B cell (primary cell): Measurements from ENCODE around the gene VWA7. TPM values are rescaled to one million over a fixed set of nuclear protein-coding genes. Genes with fewer than 3 reads are reported as not detected.

ENCODE experiments used
- ATAC-seq: fragments of 200-7000 bp; cut with Tn5 transposase; one replicate; pipeline ENCODE4 v1.10.0; 2021; ENCODE audit warnings: low read depth, mild to moderate bottlenecking, moderate number of reproducible peaks, moderate library complexity
- CTCF ChIA-PET: fragments of 350-600 bp; sonication (Branson Sonifier 250); formaldehyde crosslinking; loops from one replicate; lab custom pipeline; 2021; ENCODE audit warnings: antibody characterized with exemption, inconsistent platforms; lab: Charles Lee
- POLR2A ChIA-PET: fragments of 350-600 bp; sonication (Branson Sonifier 250); formaldehyde crosslinking; loops from one replicate; lab custom pipeline; 2021; ENCODE audit warnings: antibody characterized with exemption; lab: Charles Lee
- DNase-seq: peaks from one replicate; pipeline ENCODE4 v3.0.0; 2013
- H2AFZ ChIP-seq: 2 replicates; pipeline ENCODE4 v1.6.1; 2012; ENCODE audit warnings: mild to moderate bottlenecking, low read depth, low read length; ENCODE audit not compliant: insufficient read depth, poor library complexity, severe bottlenecking
- H3K27ac ChIP-seq, 2 donors: 1 replicate in 1 of 2; 2 replicates in 1 of 2; pipeline ENCODE4 v1.5.1; 2012 to 2013; ENCODE audit warnings: low read length in 2 of 2, mild to moderate bottlenecking in 2 of 2, moderate library complexity in 1 of 2
- H3K27me3 ChIP-seq, 4 experiments: fragments of 200-600 bp in 1 of 4; sonication (generic) in 1 of 4; replicated peaks in 1 of 4; 1 replicate in 2 of 4; 2 replicates in 2 of 4; pipeline versions ENCODE4 v1.6.1 to v1.7.0; 2013 to 2016; ENCODE audit warnings: low read length in 3 of 4, mild to moderate bottlenecking in 2 of 4, mixed read lengths in 1 of 4, moderate library complexity in 1 of 4; ENCODE audit not compliant: insufficient read depth in 4 of 4, control insufficient read depth in 3 of 4; ENCODE audit errors: control extremely low read depth in 1 of 4
- H3K36me3 ChIP-seq, 2 experiments: replicated peaks in 1 of 2; 1 replicate in 1 of 2; 2 replicates in 1 of 2; pipeline versions ENCODE4 v1.6.1 to v1.7.1; 2013; ENCODE audit warnings: low read length in 1 of 2; ENCODE audit not compliant: insufficient read depth in 2 of 2, control insufficient read depth in 1 of 2; ENCODE audit errors: control extremely low read depth in 1 of 2, extremely low read depth in 1 of 2
- H3K4me1 ChIP-seq, 2 donors: fragments of 200-600 bp in 1 of 2; sonication (generic) in 1 of 2; 1 replicate in 1 of 2; 2 replicates in 1 of 2; pipeline versions ENCODE4 v1.5.1 to v1.6.1; 2013 to 2017; ENCODE audit warnings: low read length in 2 of 2; ENCODE audit not compliant: control insufficient read depth in 2 of 2, insufficient read depth in 2 of 2
- H3K4me2 ChIP-seq: replicated peaks from 2 replicates; pipeline ENCODE3; 2012; ENCODE audit warnings: mild to moderate bottlenecking, low read depth, low read length; ENCODE audit not compliant: poor library complexity, severe bottlenecking
- H3K4me3 ChIP-seq, 5 experiments: fragments of 200-600 bp in 1 of 5; sonication (generic) in 1 of 5; 1 replicate in 3 of 5; 2 replicates in 2 of 5; pipeline versions ENCODE4 v1.5.1 to v1.7.0; 2011 to 2016; ENCODE audit warnings: low read length in 4 of 5, mild to moderate bottlenecking in 4 of 5, low read depth in 2 of 5, control low read depth in 1 of 5, moderate library complexity in 1 of 5; ENCODE audit not compliant: insufficient read depth in 1 of 5; ENCODE audit errors: control extremely low read depth in 1 of 5, extremely low read depth in 1 of 5
- H3K79me2 ChIP-seq: fragments of 200-600 bp; sonication (generic); one replicate; pipeline ENCODE4 v1.6.0; 2016; ENCODE audit warnings: low read length; ENCODE audit not compliant: control insufficient read depth, insufficient read depth
- H3K9ac ChIP-seq: fragments of 200-600 bp; sonication (generic); 2 replicates; pipeline ENCODE4 v1.6.1; 2017; ENCODE audit warnings: mild to moderate bottlenecking, low read length, moderate library complexity
- H3K9me3 ChIP-seq, 3 donors: one replicate each; pipeline versions ENCODE4 v1.6.1 to v1.7.1; 2013; ENCODE audit warnings: low read length in 2 of 3; ENCODE audit not compliant: control insufficient read depth in 2 of 3, insufficient read depth in 1 of 3; ENCODE audit errors: control extremely low read depth in 1 of 3
- H4K20me1 ChIP-seq: 2 replicates; pipeline ENCODE4 v1.6.0; 2012; ENCODE audit warnings: mild to moderate bottlenecking, low read length; ENCODE audit not compliant: insufficient read depth, control insufficient read depth, poor library complexity, severe bottlenecking
- H3K27ac Mint-ChIP-seq: one replicate; pipeline ENCODE4 v1.8.0; 2021; ENCODE audit warnings: mixed read lengths
- H3K27me3 Mint-ChIP-seq: one replicate; pipeline ENCODE4 v1.8.0; 2021; ENCODE audit warnings: mixed read lengths
- H3K4me1 Mint-ChIP-seq: one replicate; pipeline ENCODE4 v1.8.0; 2021; ENCODE audit warnings: mixed read lengths
- H3K4me3 Mint-ChIP-seq: one replicate; pipeline ENCODE4 v1.8.0; 2021; ENCODE audit warnings: mixed read lengths
- H3K9me3 Mint-ChIP-seq: one replicate; pipeline ENCODE4 v1.8.0; 2022; ENCODE audit warnings: mixed read lengths; ENCODE audit not compliant: insufficient read depth
- CTCF ChIP-seq: fragments of 200-600 bp; IDR thresholded peaks from one replicate; pipeline ENCODE4 v1.8.0; 2022; ENCODE audit warnings: antibody characterized with exemption, mild to moderate bottlenecking
- EZH2 ChIP-seq: IDR thresholded peaks from 2 replicates; pipeline ENCODE4 v1.6.1; 2012; ENCODE audit warnings: borderline replicate concordance, low read depth, mild to moderate bottlenecking, moderate library complexity, low read length; ENCODE audit not compliant: insufficient read depth, poor library complexity, severe bottlenecking
- WGBS: methylation state at CpG from one replicate; pipeline ENCODE4 v1.1.5; 2013; ENCODE audit warnings: missing lambda C conversion rate; ENCODE audit not compliant: insufficient coverage; 5-methylcytosine and 5-hydroxymethylcytosine counted together
- intact Hi-C: fragments of 100-400 bp; cut with micrococcal nuclease; formaldehyde crosslinking; loops from one replicate; pipeline ENCODE4 v1.10.0; 2022
- polyA plus RNA-seq: library from polyadenylated mRNA; depleted of rRNA; stranded (reverse); fragments of >200 nt; gene quantifications from 2 replicates; pipeline ENCODE4 v1.2.3, GENCODE V29; 2012
- total RNA-seq, 2 donors: library from RNA; stranded (reverse); fragments of 120-200 nt in 1 of 2; gene quantifications; 1 replicate in 1 of 2; 2 replicates in 1 of 2; pipeline versions ENCODE4 v1.2.3 to v1.2.4, GENCODE V29; 2013 to 2022

Gene VWA7
- total and polyA plus RNA-seq, 2 donors (not counting 1 experiment from before 2014, with no cell fraction given): 5.2 to 6.0 TPM

GRCh38 chr6:31725502-31726350 lies 51.4 kb downstream of the VWA7 start:
- ChIA-PET CTCF (interaction anchor here (1.0 to 1.9 kb wide), 4 partner anchors 10 to 646 kb away, joined by 3 to 4 read pairs (median 4); partner anchors contain the start of genes HSPA1A, HSPA1L and LY6G6D), POLR2A (no interaction called here)
- Histone ChIP-seq H3K4me1 (peaks cover 43 to 56% of the 10 kb centered on the region in 2 donors), H4K20me1 (peaks cover 6% of the 10 kb centered on the region), H3K4me3 (no peak overlapping the region), H3K27ac (peak overlapping the region in 1 of 2 donors; percentile 11), H3K9me3 (no peaks in the 10 kb centered on the region), H3K9ac (no peak overlapping the region), H3K4me2 (no peak overlapping the region), H3K36me3 (peaks cover 0 to 22% of the 10 kb centered on the region in 2 experiments), H2AFZ (no peak overlapping the region), H3K27me3 (no peaks in the 10 kb centered on the region), H3K79me2 (peaks cover 22% of the 10 kb centered on the region)
- H3K4me3 Mint-ChIP-seq: no peak overlapping the region
- no peaks in the 10 kb centered on the region for H3K9me3 Mint-ChIP-seq
- ATAC-seq (no peak), DNase-seq (no peak)
- no peaks in the 10 kb centered on the region for H3K27me3 Mint-ChIP-seq
- WGBS: 62% methylated on average over 5 of the region's 12 CpGs
- peaks cover 66% of the 10 kb centered on the region for H3K4me1 Mint-ChIP-seq
- intact Hi-C loops: loop anchor here (2.0 kb wide), 2 partner anchors 65 to 137 kb away; partner anchors contain the start of genes C6orf47 and NEU1
- TF ChIP-seq EZH2 (no peak), CTCF (no peak)
- peak overlapping the region; percentile 95 for H3K27ac Mint-ChIP-seq
